AG09309 (cell line): ENCODE data around the gene ABCB4.

ENCODE experiments used
- DNase-seq: peaks from one replicate; pipeline ENCODE4 v3.0.0-alpha.2; 2010; ENCODE audit warnings: low read depth
- H3K4me3 ChIP-seq: 2 replicates; pipeline ENCODE4 v1.5.1; 2011; ENCODE audit warnings: mild to moderate bottlenecking, low read depth, low read length, moderate library complexity; ENCODE audit not compliant: control insufficient read depth
- TF ChIP-seq, protein P1 (sequence below): IDR thresholded peaks from 2 replicates; pipeline ENCODE4 v1.5.1; 2011; ENCODE audit warnings: mild to moderate bottlenecking, low read depth, low read length, inconsistent platforms; ENCODE audit not compliant: insufficient read depth, control insufficient read depth; ENCODE audit errors: missing control alignments

Gene ABCB4

DNA sequence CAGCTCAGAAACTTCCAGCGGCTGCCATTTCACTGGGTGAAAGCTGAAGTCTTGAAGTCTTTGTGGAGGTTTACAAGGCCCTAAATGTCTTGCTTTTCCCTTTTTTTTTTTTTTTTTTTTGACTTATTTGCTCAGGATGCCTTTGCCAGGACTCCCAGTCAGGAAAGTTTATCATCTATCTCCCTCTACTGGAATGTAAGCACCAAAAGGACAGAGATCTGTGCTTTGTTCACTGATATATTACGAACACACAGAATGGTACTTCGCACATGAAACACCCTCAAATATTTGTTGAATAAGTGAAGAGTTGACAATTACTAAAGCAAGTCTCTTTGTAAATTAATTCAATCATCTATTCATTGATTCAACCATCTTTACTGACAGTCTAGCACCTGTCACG, 23.2 kb downstream of the ABCB4 start:
- DNase-seq: no peak
- TF ChIP-seq, protein P1, sequence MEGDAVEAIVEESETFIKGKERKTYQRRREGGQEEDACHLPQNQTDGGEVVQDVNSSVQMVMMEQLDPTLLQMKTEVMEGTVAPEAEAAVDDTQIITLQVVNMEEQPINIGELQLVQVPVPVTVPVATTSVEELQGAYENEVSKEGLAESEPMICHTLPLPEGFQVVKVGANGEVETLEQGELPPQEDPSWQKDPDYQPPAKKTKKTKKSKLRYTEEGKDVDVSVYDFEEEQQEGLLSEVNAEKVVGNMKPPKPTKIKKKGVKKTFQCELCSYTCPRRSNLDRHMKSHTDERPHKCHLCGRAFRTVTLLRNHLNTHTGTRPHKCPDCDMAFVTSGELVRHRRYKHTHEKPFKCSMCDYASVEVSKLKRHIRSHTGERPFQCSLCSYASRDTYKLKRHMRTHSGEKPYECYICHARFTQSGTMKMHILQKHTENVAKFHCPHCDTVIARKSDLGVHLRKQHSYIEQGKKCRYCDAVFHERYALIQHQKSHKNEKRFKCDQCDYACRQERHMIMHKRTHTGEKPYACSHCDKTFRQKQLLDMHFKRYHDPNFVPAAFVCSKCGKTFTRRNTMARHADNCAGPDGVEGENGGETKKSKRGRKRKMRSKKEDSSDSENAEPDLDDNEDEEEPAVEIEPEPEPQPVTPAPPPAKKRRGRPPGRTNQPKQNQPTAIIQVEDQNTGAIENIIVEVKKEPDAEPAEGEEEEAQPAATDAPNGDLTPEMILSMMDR: peak; percentile 14

DNA sequence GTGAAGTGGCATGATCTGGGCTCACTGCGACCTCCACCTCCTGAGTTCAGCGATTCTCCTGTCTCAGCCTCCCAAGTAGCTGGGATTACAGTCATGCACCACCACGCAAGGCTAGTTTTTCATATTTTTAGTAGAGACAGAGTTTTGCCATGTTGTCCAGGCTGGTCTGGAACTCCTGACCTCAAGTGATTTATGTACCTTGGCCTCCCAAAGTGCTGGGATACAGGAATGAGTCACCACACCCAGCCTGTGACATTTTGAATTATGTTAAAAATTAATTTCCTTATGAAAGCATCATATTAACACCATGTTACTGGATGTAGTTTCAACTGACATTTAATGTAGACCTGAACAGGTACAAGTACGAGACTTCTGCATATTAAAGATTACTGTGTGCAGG, 24.3 kb downstream of the ABCB4 start:
- TF ChIP-seq, protein P1: no peak
- H3K4me3 ChIP-seq: no peak overlapping the region
- no peak for DNase-seq

More for the DNA sequence above, 23.2 kb downstream of the ABCB4 start:
- H3K4me3 ChIP-seq: no peak overlapping the region

DNA sequence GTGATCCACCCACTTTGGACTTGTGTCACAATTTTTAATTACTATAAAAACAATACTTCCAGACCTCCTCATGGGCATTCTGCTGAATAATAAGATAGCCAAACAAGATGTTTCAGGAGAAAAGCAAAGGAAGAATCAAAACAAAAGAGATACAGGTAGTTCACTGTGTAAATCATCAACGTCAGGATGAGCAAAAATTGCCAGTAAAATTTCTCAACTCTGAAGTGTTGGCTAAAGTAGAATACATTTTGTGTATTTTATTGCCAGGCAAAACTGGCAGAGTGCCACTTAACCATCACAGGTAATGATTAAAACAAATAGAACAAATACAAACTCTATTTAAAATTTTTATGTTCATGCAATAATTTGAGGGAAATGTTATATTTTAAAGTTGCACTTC, 24.8 kb downstream of the ABCB4 start:
- TF ChIP-seq, protein P1: no peak
- DNase-seq: no peak
- no peak overlapping the region for H3K4me3 ChIP-seq

- H3K4me3 ChIP-seq: no peak overlapping the region
- DNase-seq: no peak
- TF ChIP-seq, protein P1: no peak
Measured at GRCh38 chr7:87448388-87448787, 27.1 kb downstream of the ABCB4 start.

DNA sequence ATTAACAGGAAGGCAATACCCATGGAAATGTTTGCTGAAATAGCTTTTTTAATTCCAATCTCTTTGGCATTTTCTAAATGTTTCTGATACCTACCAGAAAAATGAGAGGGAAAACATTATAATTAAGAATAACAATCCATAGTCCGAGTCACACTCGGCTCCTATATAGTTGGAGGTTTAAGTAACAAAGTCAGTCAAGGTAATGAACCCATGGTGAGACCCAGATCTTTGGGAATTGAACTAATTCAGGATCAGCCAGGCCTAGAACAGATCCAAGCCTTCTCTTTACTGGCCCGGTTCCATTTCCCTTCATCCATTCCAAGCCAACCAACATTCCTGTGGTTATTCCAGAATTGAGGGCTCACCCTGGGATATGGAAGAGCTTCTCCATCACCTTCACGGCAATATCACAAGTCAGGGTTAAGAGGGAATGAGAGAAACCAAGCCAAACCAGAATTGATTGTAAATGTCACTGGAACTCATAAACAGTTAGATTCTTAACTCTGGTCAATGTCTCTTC, 28.3 kb downstream of the ABCB4 start:
- H3K4me3 ChIP-seq: no peak overlapping the region
- no peak for DNase-seq
- TF ChIP-seq, protein P1: no peak

GRCh38 chr7:87445897-87446296, 29.6 kb downstream of the ABCB4 start:
- H3K4me3 ChIP-seq: no peak overlapping the region
- TF ChIP-seq, protein P1: no peak
- DNase-seq: no peak

GRCh38 chr7:87435546-87435945, 39.9 kb downstream of the ABCB4 start:
- no peak for DNase-seq
- TF ChIP-seq, protein P1: no peak
- no peak overlapping the region for H3K4me3 ChIP-seq
